ENCODE measurements around the gene DYRK4. TPM values are rescaled to one million over a fixed set of nuclear protein-coding genes. Genes with fewer than 3 reads are reported as not detected.

DYRK4 gene
- total and polyA plus RNA-seq, 4 experiments from 2014 or later, result 15.6 to 34.7 (median 23.9) TPM

GRCh38 chr12:4563336-4563735, 1.3 kb downstream of the DYRK4 start:
- no peaks in the 10 kb centered on the region for H3K9me3 ChIP-seq (ENCODE audit: control insufficient read depth in 1 of 2, low read length in 2 of 2)
- intact Hi-C loops (cut with micrococcal nuclease), result no loop called here
- H3K36me3 ChIP-seq (ENCODE audit: insufficient read depth, low read length), result no peaks in the 10 kb centered on the region
- no peak for DNase-seq
- Mint-ChIP-seq H3K36me3 (no peaks in the 10 kb centered on the region), H3K4me1 (peaks cover 0 to 9% (median 3%) of the 10 kb centered on the region in 4 donors), H3K27ac (no peak overlapping the region), H3K4me3 (no peak overlapping the region), H3K27me3 (peaks cover 0 to 6% of the 10 kb centered on the region in 2 donors), H3K9me3 (no peaks in the 10 kb centered on the region)
- no peaks in the 10 kb centered on the region for H3K27me3 ChIP-seq (ENCODE audit: insufficient read depth, low read length)
- CTCF ChIA-PET (ENCODE audit: partially characterized antibody), result no interaction called here
- POLR2A ChIA-PET (ENCODE audit: partially characterized antibody), result no interaction called here
- no peaks in the 10 kb centered on the region for H3K4me1 ChIP-seq (ENCODE audit: insufficient read depth, low read length)
- H3K27ac ChIP-seq (ENCODE audit: low read depth, low read length), result no peak overlapping the region
- H3K4me3 ChIP-seq (ENCODE audit: low read length in 2 of 2), result no peak overlapping the region

GRCh38 chr12:4564818-4565217, 2.8 kb downstream of the DYRK4 start:
- DNase-seq, result no peak
- Histone ChIP-seq H3K9me3 (ENCODE audit: control insufficient read depth in 1 of 2, low read length in 2 of 2) (no peaks in the 10 kb centered on the region), H3K4me1 (ENCODE audit: insufficient read depth, low read length) (no peaks in the 10 kb centered on the region), H3K4me3 (ENCODE audit: low read length in 2 of 2) (no peak overlapping the region), H3K27ac (ENCODE audit: low read depth, low read length) (no peak overlapping the region), H3K27me3 (ENCODE audit: insufficient read depth, low read length) (no peaks in the 10 kb centered on the region), H3K36me3 (ENCODE audit: insufficient read depth, low read length) (no peaks in the 10 kb centered on the region)
- Mint-ChIP-seq H3K27ac (peak overlapping the region in 4 of 7 donors; percentile 10 to 86 (median 22)), H3K4me3 (peak overlapping the region in 6 of 8 donors; percentile 4 to 55 (median 28)), H3K9me3 (no peaks in the 10 kb centered on the region), H3K4me1 (peaks cover 0 to 9% (median 3%) of the 10 kb centered on the region in 4 donors), H3K27me3 (peaks cover 0 to 6% of the 10 kb centered on the region in 2 donors), H3K36me3 (no peaks in the 10 kb centered on the region)
- CTCF ChIA-PET (ENCODE audit: partially characterized antibody), result interaction anchor here (0.6 kb wide), 1 partner anchor 40 kb away, joined by 3 read pairs; no protein-coding TSS in a partner anchor
- POLR2A ChIA-PET (ENCODE audit: partially characterized antibody), result interaction anchor here (1.0 kb wide), 1 partner anchor 84 kb away, joined by 3 read pairs; the partner anchor contains the start of genes AKAP3 and NDUFA9
- intact Hi-C loops (cut with micrococcal nuclease), result no loop called here

- no peak for DNase-seq
- Histone ChIP-seq H3K36me3 (ENCODE audit: insufficient read depth, low read length) (no peaks in the 10 kb centered on the region), H3K27me3 (ENCODE audit: insufficient read depth, low read length) (no peaks in the 10 kb centered on the region), H3K4me1 (ENCODE audit: insufficient read depth, low read length) (no peaks in the 10 kb centered on the region), H3K9me3 (ENCODE audit: control insufficient read depth in 1 of 2, low read length in 2 of 2) (no peaks in the 10 kb centered on the region), H3K27ac (ENCODE audit: low read depth, low read length) (no peak overlapping the region), H3K4me3 (ENCODE audit: low read length in 2 of 2) (no peak overlapping the region)
- intact Hi-C loops (cut with micrococcal nuclease), result no loop called here
- H3K4me3 Mint-ChIP-seq, result no peak overlapping the region
- CTCF ChIA-PET (ENCODE audit: partially characterized antibody), result no interaction called here
- no peaks in the 10 kb centered on the region for H3K36me3 Mint-ChIP-seq
- POLR2A ChIA-PET (ENCODE audit: partially characterized antibody), result no interaction called here
- H3K27ac Mint-ChIP-seq, result no peak overlapping the region
- H3K27me3 Mint-ChIP-seq, result peaks cover 0 to 6% of the 10 kb centered on the region in 2 donors
- H3K4me1 Mint-ChIP-seq, result peaks cover 0 to 9% (median 3%) of the 10 kb centered on the region in 4 donors
- no peaks in the 10 kb centered on the region for H3K9me3 Mint-ChIP-seq
Measured at GRCh38 chr12:4566474-4566873, 4.5 kb downstream of the DYRK4 start.

- CTCF ChIA-PET (ENCODE audit: partially characterized antibody), result no interaction called here
- Histone ChIP-seq H3K9me3 (ENCODE audit: control insufficient read depth in 1 of 2, low read length in 2 of 2) (no peaks in the 10 kb centered on the region), H3K36me3 (ENCODE audit: insufficient read depth, low read length) (no peaks in the 10 kb centered on the region), H3K27ac (ENCODE audit: low read depth, low read length) (no peak overlapping the region), H3K4me3 (ENCODE audit: low read length in 2 of 2) (no peak overlapping the region), H3K4me1 (ENCODE audit: insufficient read depth, low read length) (no peaks in the 10 kb centered on the region), H3K27me3 (ENCODE audit: insufficient read depth, low read length) (no peaks in the 10 kb centered on the region)
- no peak overlapping the region for H3K4me3 Mint-ChIP-seq
- intact Hi-C loops (cut with micrococcal nuclease), result no loop called here
- H3K27ac Mint-ChIP-seq, result no peak overlapping the region
- H3K4me1 Mint-ChIP-seq, result peaks cover 0 to 5% (median 2%) of the 10 kb centered on the region in 4 donors
- DNase-seq, result no peak
- H3K27me3 Mint-ChIP-seq, result peaks cover 0 to 6% of the 10 kb centered on the region in 2 donors
- POLR2A ChIA-PET (ENCODE audit: partially characterized antibody), result no interaction called here
- H3K36me3 Mint-ChIP-seq, result no peaks in the 10 kb centered on the region
- H3K9me3 Mint-ChIP-seq, result no peaks in the 10 kb centered on the region
Measured at GRCh38 chr12:4567073-4567881, 5.3 kb downstream of the DYRK4 start.

GRCh38 chr12:4569261-4569660, 7.3 kb downstream of the DYRK4 start:
- Histone ChIP-seq H3K4me3 (ENCODE audit: low read length in 2 of 2) (no peak overlapping the region), H3K27ac (ENCODE audit: low read depth, low read length) (no peak overlapping the region), H3K4me1 (ENCODE audit: insufficient read depth, low read length) (no peaks in the 10 kb centered on the region), H3K27me3 (ENCODE audit: insufficient read depth, low read length) (no peaks in the 10 kb centered on the region), H3K36me3 (ENCODE audit: insufficient read depth, low read length) (no peaks in the 10 kb centered on the region), H3K9me3 (ENCODE audit: control insufficient read depth in 1 of 2, low read length in 2 of 2) (no peaks in the 10 kb centered on the region)
- DNase-seq, result no peak
- peaks cover 0 to 4% (median 0%) of the 10 kb centered on the region in 4 donors for H3K4me1 Mint-ChIP-seq
- ChIA-PET CTCF (ENCODE audit: partially characterized antibody) (no interaction called here), POLR2A (ENCODE audit: partially characterized antibody) (no interaction called here)
- H3K4me3 Mint-ChIP-seq, result no peak overlapping the region
- intact Hi-C loops (cut with micrococcal nuclease), result no loop called here
- H3K36me3 Mint-ChIP-seq, result no peaks in the 10 kb centered on the region
- H3K27me3 Mint-ChIP-seq, result no peaks in the 10 kb centered on the region
- no peak overlapping the region for H3K27ac Mint-ChIP-seq
- H3K9me3 Mint-ChIP-seq, result no peaks in the 10 kb centered on the region

DNA sequence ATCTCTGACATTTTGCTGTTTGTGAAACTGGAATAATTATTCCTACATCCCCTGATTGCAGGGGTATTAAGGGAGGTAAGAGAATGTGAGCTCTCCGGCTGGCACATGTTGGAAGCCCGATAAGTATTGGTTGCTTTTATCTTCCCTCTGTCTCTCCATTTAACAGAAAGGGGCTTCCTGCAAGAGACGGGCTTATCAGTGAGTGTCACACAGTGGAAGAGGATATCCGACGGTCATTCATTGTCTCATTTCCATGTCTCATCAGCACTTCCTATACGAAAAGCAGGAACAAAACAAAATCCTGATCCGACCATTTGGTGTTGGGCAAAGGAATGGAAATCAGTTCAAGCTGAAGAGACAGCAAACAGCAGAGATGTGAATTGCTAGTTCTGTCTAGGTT, 10.7 kb downstream of the DYRK4 start:
- intact Hi-C loops (cut with micrococcal nuclease), result no loop called here
- Histone ChIP-seq H3K27ac (ENCODE audit: low read depth, low read length) (no peak overlapping the region), H3K27me3 (ENCODE audit: insufficient read depth, low read length) (no peaks in the 10 kb centered on the region), H3K4me3 (ENCODE audit: low read length in 2 of 2) (no peak overlapping the region), H3K36me3 (ENCODE audit: insufficient read depth, low read length) (no peaks in the 10 kb centered on the region), H3K4me1 (ENCODE audit: insufficient read depth, low read length) (no peaks in the 10 kb centered on the region), H3K9me3 (ENCODE audit: control insufficient read depth in 1 of 2, low read length in 2 of 2) (no peaks in the 10 kb centered on the region)
- Mint-ChIP-seq H3K27ac (no peak overlapping the region), H3K4me1 (no peaks in the 10 kb centered on the region), H3K27me3 (no peaks in the 10 kb centered on the region), H3K36me3 (no peaks in the 10 kb centered on the region), H3K9me3 (no peaks in the 10 kb centered on the region), H3K4me3 (no peak overlapping the region)
- CTCF ChIA-PET (ENCODE audit: partially characterized antibody), result no interaction called here
- POLR2A ChIA-PET (ENCODE audit: partially characterized antibody), result no interaction called here
- no peak for DNase-seq

DNA sequence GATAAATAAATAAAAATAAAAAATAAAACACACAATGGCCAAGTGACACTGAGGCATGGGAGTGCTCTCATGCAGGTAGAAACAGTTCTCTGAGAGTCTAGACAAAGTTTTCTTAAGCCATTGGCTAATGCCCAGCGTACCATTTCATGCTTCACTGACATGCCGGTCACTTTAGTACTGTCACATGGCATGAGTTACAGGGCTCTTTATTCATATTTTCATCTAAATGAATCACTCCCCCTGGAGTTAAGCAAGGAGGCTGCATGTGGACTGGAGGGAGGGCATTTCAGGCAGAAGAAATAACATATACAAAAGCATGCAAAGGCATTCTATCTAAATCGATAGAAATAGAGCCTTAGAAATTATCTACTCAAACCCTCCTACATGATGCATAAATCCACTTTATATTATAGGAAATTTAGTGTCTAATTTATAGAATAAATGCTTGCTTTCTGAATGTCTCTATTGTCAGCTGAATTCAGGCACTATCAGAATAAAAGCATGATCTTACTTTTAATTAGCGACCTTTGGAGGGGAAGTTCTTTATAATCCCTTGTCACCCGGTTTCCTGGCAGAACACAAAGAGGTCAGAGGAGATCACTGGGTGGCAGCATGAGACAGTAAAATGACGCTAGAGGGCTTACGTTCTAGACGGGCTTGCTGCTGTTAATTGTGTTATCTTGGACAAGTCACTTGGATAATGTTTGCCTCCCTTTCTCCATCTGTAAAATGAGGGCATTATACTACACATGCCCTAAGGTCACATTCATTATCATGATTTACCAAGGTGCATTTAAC, 17.5 kb downstream of the DYRK4 start:
- H3K27me3 ChIP-seq (ENCODE audit: insufficient read depth, low read length), result no peaks in the 10 kb centered on the region
- H3K27ac ChIP-seq (ENCODE audit: low read depth, low read length), result no peak overlapping the region
- no peaks in the 10 kb centered on the region for H3K9me3 Mint-ChIP-seq
- intact Hi-C loops (cut with micrococcal nuclease), result no loop called here
- H3K27ac Mint-ChIP-seq, result no peak overlapping the region
- no peaks in the 10 kb centered on the region for H3K36me3 ChIP-seq (ENCODE audit: insufficient read depth, low read length)
- no peaks in the 10 kb centered on the region for H3K4me1 ChIP-seq (ENCODE audit: insufficient read depth, low read length)
- no peak for DNase-seq
- no peak overlapping the region for H3K4me3 Mint-ChIP-seq
- POLR2A ChIA-PET (ENCODE audit: partially characterized antibody), result no interaction called here
- CTCF ChIA-PET (ENCODE audit: partially characterized antibody), result no interaction called here
- no peak overlapping the region for H3K4me3 ChIP-seq (ENCODE audit: low read length in 2 of 2)
- no peaks in the 10 kb centered on the region for H3K9me3 ChIP-seq (ENCODE audit: control insufficient read depth in 1 of 2, low read length in 2 of 2)
- H3K4me1 Mint-ChIP-seq, result no peaks in the 10 kb centered on the region
- H3K36me3 Mint-ChIP-seq, result no peaks in the 10 kb centered on the region
- H3K27me3 Mint-ChIP-seq, result peaks cover 1 to 15% of the 10 kb centered on the region in 2 donors

Measured in CD4-positive, alpha-beta memory T cell (primary cell).